GM19193 (cell line): ENCODE results near the gene SMG7.

Source experiments
- POLR2A ChIP-seq: IDR thresholded peaks from 4 replicates; pipeline ENCODE4 v1.6.1; 2011; ENCODE audit not compliant: insufficient read depth, insufficient read length; ENCODE audit errors: extremely low read depth

SMG7 gene

GRCh38 chr1:183463566-183463965 is 8.7 kb upstream of the SMG7 start:
- no peak for TF ChIP-seq POLR2A

GRCh38 chr1:183466781-183467180 is 5.5 kb upstream of the SMG7 start:
- TF ChIP-seq POLR2A: no peak

- no peak for TF ChIP-seq POLR2A
Measured at GRCh38 chr1:183467687-183468086, 4.6 kb upstream of the SMG7 start.

DNA sequence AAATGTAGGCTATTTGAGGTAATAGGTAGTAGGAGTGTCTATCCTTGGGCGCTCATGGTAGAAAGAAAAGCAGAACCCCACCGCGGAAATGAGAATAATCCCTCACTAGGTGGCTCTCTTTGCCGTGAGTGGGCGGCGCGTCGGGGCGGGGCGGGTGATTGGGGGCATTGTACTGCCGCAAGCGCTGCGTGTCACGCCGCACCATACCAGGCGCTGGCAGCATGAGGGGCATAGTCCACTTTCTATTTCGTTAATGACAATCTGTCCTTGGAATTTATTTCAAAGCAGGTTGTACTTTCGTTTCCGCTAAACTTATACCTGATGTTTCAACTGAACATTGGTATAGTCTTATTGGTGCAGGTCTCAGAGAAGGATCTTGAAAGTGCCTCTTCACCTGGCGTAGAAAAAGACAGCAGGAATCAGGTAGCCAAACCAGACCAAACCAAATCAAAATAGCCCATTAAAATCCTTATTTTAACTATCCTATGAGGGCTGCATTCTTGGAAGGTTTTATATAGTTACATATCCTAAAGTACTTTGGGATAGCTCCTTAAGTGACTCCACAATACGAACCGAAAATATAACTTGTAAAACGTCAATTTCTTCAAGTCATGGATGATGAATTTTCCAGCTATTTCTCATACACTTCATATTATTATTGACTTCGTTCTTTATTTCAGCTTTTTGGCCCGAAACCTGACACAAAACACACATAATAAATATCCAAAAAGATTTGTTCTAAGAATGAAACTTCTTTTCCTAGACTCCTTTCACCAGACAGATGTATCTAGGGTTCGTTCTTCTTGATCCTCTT is 1.9 kb upstream of the SMG7 start:
- no peak for TF ChIP-seq POLR2A

- peak; percentile 49 for TF ChIP-seq POLR2A
Measured at GRCh38 chr1:183470961-183471742, 1.1 kb upstream of the SMG7 start.

DNA sequence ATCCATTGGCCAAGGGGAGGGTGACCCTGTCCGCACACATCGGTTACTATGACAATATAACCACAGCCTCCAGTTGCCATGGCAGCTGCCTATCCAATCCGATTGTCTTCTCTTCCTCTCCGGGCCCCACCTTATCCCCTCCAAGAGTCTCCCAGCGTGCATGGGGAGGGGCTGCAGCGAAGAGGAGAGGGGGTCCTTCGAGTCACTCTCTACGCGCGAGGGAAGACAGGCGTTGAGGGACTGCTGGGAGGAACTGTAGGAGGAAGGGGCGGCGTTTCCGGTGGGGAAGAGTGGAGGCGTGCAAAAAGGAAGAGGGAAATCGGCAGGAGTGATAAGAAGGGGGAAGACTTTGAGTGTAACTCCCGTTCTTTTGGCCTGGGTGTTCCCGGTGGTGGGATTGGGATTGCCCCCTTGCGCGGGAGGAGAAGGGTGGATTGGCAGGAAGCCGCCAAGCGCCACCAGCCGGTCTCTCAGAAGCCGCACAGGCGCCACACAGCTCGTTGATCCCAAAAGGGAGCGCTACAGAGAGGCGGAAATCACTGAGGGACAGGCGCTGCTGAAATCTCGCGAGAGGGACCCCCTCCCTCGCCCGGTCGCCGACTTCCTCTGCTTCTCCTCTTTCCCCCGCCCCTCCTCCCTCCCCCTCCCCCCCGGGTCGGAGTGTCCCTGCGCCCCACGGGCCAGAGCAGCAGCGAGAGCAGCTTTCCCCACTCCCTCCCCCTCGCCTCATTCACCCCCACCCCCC is 384 bp upstream of the SMG7 start:
- peak; percentile 45 for TF ChIP-seq POLR2A

- no peak for TF ChIP-seq POLR2A
Measured at GRCh38 chr1:183473217-183473536, 878 bp downstream of the SMG7 start.

- TF ChIP-seq POLR2A: no peak
Measured at GRCh38 chr1:183476081-183476480, 3.8 kb downstream of the SMG7 start.

- no peak for TF ChIP-seq POLR2A
Measured at GRCh38 chr1:183477986-183478781, 5.9 kb downstream of the SMG7 start.

- TF ChIP-seq POLR2A: no peak
Measured at GRCh38 chr1:183480971-183481441, 8.7 kb downstream of the SMG7 start.

DNA sequence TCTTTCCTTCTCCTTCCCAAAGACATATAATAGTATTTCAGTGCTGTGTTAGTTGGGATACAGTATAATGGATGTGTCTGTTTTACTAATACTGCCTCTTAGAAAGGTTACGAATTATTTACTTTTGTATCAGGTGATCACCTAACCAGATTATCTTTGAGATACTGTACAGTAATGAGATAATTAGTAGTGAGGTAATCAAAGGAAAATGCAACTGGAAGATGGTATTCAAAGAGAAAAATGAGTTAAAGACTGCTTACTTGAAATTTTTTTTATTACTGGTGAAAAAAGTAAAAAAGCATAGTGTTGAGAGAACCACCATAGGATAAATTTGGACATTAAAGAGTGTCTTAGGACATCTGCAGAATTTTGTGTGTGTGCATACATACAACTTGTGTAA is 10.9 kb downstream of the SMG7 start:
- TF ChIP-seq POLR2A: no peak

- TF ChIP-seq POLR2A: no peak
Measured at GRCh38 chr1:183484254-183484653, 12.0 kb downstream of the SMG7 start.

- no peak for TF ChIP-seq POLR2A
Measured at GRCh38 chr1:183484851-183485250, 12.6 kb downstream of the SMG7 start.

DNA sequence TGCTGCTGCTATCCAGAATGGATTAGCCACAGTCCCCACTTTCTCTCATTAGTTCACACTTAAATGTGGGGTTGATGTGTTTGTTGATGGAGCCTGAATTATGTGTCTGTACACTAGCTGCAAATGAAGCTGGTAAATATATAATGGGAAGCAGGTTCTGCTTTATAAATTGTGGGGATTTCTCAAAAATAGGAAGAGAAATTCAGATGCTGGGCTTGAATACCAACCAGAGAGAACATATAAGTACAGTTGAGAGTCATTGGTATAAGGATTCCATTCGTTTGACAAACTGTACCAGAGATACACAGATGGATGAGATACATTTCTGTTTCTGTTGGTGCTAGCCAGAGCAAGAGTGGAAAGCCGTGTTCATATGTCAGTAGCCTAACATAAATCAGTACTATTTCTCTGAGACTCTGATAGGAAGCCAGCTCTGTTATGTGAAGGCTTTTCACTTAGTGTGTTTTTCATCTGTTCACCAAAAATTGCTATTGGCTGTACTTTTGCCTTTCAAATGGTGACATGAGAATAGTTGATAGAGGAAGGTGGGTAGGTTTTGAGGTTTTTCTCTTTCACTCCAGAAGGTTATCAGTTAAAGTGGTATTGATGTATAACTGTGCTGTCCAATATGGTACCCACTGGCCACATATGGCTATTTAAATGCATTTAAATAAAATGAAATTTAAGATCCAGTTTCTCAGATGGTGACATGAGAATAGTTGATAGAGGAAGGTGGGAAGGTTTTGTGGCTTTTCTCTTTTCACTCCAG is 15.6 kb downstream of the SMG7 start:
- TF ChIP-seq POLR2A: no peak
